GM18511 (cell line): ENCODE results near the gene TMEM213.
"Not testable (repeated sequence)": the region's sequence is repeated elsewhere in the genome, so short reads cannot be mapped to it uniquely, and the experiment has no call there.

Experiments used
- ATAC-seq: cut with Tn5 transposase; IDR thresholded peaks from one replicate; pipeline ENCODE4 v1.9.1; 2021; ENCODE audit warnings: mild to moderate bottlenecking, moderate library complexity; ENCODE audit not compliant: unreplicated experiment

The TMEM213 gene

DNA sequence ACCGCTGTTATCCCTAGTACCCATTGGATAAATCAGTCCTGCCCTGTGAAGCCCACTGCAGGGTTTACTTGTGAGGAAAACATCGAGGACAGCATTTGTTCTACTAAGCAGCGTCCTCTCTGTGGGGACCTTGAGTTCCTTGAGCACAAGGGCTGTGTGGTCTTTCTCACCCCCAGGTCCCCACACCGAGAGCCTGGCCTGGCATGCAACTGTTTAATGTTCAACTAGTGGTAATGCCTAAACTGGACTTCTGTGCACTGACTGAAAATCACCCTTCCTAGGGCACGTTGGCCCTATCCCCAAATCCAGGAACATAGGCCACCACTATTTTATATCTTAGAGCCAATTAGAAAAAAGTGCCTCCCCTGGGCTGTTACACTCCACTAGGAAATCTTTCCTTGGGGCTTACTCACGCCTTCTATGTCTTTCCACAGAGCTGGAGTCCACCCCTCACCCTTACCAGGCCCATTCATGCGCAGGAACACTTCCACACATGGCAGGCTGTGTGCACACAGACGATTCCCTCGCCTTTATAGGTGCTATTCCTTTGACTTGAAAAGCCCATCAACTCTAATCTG is 1.7 kb upstream of the TMEM213 start:
- ATAC-seq, result peak; percentile 70

DNA sequence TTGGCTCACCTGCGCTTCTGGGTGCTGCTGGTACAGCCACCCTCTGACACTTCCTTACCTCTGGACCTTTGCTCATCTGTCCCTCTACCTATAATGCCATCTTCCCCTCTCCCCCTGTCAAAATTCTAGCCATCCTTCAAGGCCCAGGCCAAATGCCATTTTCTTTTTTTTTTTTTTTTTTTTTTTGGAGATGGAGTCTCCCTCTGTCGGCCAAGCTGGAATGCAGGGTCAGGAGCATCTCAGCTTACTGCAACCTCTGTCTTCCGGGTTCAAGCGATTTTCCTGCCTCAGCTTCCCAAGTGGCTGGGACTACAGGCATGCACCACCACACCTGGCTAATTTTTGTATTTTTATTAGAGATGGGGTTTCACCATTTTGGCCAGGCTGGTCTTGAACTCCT is 748 bp upstream of the TMEM213 start:
- not testable (repeated sequence) for ATAC-seq

DNA sequence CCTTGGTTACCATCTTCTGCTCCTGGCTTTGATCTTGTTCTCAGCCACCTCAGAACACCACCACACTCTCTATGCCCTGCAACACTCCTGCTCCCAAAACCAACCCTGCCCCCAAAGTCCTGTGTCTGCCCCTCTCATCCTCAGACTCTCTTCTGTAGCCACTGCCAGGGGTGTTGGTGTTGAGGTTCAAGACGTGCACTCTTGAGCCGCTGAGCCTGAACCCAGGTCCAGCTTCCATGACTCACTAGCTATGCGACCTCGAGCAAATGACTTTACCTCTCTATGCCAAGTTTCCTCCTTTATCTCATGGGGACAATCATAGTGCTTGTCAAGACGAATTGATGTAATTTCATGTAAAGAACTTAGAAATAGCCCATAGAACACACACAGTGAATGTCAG is 1.0 kb downstream of the TMEM213 start:
- no peak for ATAC-seq

GRCh38 chr7:138799336-138800000 is 1.7 kb downstream of the TMEM213 start:
- no peak for ATAC-seq

DNA sequence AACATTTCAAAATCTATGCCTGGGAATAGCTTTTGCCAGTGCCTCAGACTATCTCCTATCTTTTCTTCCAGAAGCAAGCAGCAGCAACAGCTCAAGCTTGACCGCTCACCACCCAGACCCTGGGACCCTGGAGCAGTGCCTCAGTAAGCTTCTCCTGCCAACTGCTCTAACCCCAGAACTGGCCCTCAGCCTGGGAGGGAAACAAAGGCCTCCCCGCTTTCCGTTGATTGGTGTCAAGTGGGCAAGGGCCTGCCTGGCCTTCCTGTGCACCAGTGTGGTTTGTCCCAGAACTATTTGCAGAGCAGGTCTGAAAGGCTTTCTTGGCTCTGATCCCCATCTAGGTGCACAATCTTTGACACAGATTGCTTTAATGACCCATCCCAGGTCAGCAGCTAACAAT is 3.5 kb downstream of the TMEM213 start:
- ATAC-seq, result no peak

GRCh38 chr7:138802706-138803105 is 4.9 kb downstream of the TMEM213 start:
- ATAC-seq, result no peak

- no peak for ATAC-seq
These were observed 6.8 kb downstream of the TMEM213 start for GRCh38 chr7:138804618-138805017.

- ATAC-seq, result no peak
These were observed 11.6 kb downstream of the TMEM213 start for GRCh38 chr7:138809346-138809745.

DNA sequence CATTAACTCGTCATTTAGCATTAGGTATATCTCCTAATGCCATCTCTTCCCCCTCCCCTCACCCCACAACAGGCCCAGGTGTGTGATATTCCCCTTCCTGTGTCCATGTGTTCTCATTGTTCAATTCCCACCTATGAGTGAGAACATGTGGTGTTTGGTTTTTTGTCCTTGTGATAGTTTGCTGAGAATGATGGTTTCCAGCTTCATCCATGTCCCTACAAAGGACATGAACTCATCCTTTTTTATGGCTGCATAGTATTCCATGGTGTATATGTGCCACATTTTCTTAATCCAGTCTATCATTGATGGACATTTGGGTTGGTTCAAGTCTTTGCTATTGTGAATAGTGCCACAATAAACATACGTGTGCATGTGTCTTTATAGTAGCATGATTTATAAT is 13.5 kb downstream of the TMEM213 start:
- ATAC-seq, result not testable (repeated sequence)

DNA sequence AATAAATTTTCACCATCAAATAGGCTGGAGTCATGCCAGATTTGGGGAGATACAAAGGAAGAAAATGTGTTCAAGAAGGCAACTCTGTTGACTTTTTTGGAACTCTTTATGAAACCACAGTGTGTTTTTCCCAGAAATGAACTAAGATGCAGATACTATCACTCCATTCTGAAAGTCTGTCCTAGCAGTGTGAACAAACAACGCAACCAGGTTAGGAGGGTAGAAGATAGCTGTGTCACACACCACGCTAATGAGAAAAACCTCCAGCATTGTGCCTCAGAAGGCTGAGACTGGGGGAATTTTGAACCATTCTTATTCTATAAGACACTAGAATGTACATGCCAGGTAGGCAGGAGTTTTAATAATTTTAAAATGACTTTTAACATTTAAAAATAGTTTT is 16.2 kb downstream of the TMEM213 start:
- no peak for ATAC-seq

- no peak for ATAC-seq
These were observed 17.1 kb downstream of the TMEM213 start for GRCh38 chr7:138814816-138815332.

DNA sequence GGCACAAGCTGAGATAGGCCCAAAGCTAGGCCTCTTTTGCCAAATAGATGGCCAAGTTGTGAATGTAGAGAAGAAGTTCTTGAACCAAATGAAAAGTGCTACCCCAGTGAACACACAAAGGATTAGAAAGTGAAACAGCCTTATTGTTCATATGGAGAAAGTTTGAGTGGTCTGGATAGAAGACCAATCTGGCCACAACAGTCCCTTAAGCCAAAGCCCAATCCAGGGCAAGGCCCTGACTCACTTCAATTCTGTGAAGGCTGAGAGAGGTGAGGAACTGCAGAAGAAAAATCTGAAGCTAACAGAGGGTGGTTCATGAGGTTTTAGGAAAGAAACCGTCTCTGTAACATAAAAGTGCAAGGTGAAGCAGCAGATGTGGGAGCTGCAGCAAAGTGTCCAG is 18.9 kb downstream of the TMEM213 start:
- ATAC-seq, result no peak

DNA sequence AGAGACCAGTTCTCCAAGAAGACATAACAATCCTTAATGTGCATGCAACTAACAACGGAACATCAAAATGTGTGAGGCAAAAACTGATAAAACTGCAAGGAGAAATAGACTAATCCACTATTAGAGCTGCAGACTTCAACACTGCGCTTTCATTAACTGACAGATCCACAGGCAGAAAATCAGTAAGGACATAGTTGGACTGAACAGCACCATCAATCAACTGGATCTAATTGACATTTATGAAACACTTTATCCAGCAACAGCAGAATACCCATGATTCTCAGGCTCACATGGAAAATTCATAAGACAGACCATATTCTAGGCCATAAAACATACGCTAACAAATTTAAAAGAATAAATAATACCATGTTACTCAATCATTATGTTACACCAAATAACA is 21.8 kb downstream of the TMEM213 start:
- no peak for ATAC-seq

- ATAC-seq, result no peak
These were observed 24.1 kb downstream of the TMEM213 start for GRCh38 chr7:138821912-138822311.

GRCh38 chr7:138822867-138823535 is 25.2 kb downstream of the TMEM213 start:
- ATAC-seq, result no peak

GRCh38 chr7:138825049-138825721 is 27.4 kb downstream of the TMEM213 start:
- ATAC-seq, result no peak

DNA sequence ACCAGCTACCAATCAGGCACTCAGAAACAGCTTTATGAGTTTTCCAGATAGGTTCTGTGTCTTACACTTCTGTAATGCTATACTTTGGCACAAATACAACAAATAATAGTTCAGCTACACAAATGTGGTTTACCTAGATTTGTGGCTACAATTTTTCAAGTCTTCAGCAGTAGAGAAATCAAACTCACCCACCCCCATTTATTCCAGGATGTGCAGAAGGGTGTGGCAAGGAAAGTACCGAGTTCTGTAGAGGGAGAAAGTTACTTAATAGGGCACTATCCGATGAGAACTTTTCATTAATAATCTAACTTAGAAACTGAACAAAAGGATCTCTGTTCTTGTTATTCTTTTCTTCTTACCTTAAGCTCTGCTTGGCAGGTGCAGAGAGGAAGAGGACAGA is 30.5 kb downstream of the TMEM213 start:
- no peak for ATAC-seq

GRCh38 chr7:138829335-138829734 is 31.5 kb downstream of the TMEM213 start:
- no peak for ATAC-seq

GRCh38 chr7:138832966-138833365 is 35.2 kb downstream of the TMEM213 start:
- ATAC-seq, result no peak

- no peak for ATAC-seq
These were observed 35.8 kb downstream of the TMEM213 start for GRCh38 chr7:138833596-138833995.

DNA sequence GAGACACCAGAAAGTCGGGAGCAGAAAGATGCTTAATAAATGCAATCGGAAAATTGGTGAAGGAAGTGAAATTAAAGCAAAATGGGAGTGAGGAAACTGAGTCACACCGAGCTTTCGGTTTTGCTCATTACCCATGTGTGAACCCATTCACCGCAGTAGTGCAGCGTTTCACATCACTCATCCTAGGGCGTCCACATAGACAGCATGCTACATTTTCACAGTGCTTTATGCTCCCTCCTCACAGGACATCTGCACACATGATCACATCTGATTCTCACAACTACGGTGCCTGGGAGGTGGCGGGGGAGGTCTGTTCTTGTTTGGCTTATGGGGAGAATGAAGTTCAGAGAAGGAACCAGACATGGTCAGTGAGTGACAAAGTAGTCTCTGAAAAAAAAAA is 36.8 kb downstream of the TMEM213 start:
- ATAC-seq, result no peak

GRCh38 chr7:138835087-138835486 is 37.3 kb downstream of the TMEM213 start:
- ATAC-seq, result no peak
